LNCaP clone FGC (cell line): ENCODE data around the gene CLCN6.

ENCODE experiments used
- DNase-seq: peaks from one replicate; pipeline ENCODE4 v3.0.0-alpha.2; 2011; ENCODE audit warnings: low read depth
- H3K4me3 ChIP-seq: 2 replicates; pipeline ENCODE4 v1.5.1; 2011; ENCODE audit warnings: mild to moderate bottlenecking, low read depth, low read length, control low read depth
- TF ChIP-seq, protein P1 (sequence below): IDR thresholded peaks from 2 replicates; pipeline ENCODE4 v1.5.1; 2012; ENCODE audit warnings: mild to moderate bottlenecking; ENCODE audit not compliant: control insufficient read depth, insufficient read depth; ENCODE audit errors: extremely low read depth

CLCN6 gene

DNA sequence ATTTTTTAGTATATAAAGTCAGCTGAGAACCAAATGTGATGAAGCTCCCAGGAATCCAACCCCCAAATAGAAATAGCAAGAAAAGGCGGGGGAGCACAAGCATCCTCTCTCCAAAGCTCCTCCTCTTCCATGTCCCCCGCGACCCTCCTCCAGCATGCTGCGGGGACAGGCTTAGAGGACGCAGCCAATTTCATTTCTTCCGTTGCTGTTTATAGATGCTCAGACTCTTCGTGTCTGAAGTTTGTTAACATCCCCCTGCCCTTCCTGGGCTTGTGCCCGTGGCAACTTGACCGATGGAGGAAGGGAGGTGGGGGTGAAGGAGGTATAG lies 42.3 kb downstream of the CLCN6 start:
- TF ChIP-seq, protein P1, sequence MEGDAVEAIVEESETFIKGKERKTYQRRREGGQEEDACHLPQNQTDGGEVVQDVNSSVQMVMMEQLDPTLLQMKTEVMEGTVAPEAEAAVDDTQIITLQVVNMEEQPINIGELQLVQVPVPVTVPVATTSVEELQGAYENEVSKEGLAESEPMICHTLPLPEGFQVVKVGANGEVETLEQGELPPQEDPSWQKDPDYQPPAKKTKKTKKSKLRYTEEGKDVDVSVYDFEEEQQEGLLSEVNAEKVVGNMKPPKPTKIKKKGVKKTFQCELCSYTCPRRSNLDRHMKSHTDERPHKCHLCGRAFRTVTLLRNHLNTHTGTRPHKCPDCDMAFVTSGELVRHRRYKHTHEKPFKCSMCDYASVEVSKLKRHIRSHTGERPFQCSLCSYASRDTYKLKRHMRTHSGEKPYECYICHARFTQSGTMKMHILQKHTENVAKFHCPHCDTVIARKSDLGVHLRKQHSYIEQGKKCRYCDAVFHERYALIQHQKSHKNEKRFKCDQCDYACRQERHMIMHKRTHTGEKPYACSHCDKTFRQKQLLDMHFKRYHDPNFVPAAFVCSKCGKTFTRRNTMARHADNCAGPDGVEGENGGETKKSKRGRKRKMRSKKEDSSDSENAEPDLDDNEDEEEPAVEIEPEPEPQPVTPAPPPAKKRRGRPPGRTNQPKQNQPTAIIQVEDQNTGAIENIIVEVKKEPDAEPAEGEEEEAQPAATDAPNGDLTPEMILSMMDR, result no peak
- H3K4me3 ChIP-seq, result no peak overlapping the region
- no peak for DNase-seq

DNA sequence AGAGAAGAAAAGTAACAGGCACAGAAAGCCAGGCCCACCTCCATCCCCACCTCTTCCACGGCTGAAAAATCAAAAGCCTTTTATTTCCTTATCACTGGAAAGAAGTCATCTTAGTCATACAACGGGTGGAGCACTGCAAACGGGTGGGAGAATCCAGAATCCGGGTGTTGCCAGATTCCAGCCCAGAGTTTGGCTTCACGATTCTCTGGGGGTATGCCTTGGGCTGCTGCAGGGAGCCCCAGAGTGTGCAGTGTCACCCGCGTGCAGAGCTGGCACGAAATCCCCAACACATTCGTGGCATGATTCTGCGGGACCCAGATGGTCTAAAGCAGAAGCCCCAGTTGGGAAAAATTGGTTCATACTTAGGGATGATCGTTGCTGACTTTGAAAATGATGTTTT lies 44.2 kb downstream of the CLCN6 start:
- H3K4me3 ChIP-seq, result no peak overlapping the region

DNA sequence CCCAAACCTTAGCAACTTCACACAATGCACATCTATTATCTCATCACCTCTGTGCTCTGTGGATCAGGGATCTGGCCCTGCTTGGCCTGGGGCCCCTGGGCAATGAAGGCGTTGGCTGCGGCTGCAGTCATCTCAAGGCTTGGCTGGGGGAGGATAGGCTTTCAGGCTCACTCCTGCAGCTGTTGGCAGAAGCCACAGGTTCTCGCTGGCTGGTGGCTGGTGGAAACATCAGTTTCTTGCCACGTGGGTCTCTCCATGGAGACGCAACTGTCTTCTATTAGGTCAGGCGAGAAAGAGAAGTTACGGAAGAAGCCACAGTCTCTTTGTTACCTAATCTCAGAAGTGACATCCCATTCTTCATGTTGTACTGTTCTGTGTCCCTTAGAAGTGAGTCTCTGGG lies 45.2 kb downstream of the CLCN6 start:
- H3K4me3 ChIP-seq, result no peak overlapping the region
- no peak for DNase-seq
- TF ChIP-seq, protein P1, result no peak

More for the DNA sequence above, 44.2 kb downstream of the CLCN6 start:
- DNase-seq, result no peak
- TF ChIP-seq, protein P1, result no peak

DNA sequence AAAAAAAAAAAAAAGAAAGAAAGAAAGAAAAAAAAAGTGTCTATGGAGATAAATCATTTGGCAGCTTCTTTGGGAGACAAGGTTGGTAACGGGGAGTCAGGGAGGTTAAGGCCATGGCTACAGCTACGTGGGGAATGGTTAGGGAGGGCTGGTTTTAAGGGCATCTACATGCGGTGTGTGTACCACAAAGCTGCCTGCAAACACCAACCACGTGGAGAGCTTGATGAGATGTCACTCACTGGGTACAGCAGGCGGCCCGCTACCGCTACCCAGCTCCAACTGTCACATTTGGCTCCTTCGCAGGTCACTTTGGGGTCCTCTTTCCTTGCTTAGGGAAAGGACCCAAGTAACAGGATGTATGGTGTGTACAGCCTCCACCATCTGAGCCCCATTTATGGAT lies 48.5 kb downstream of the CLCN6 start:
- H3K4me3 ChIP-seq, result no peak overlapping the region
- TF ChIP-seq, protein P1, result no peak
- DNase-seq, result no peak

DNA sequence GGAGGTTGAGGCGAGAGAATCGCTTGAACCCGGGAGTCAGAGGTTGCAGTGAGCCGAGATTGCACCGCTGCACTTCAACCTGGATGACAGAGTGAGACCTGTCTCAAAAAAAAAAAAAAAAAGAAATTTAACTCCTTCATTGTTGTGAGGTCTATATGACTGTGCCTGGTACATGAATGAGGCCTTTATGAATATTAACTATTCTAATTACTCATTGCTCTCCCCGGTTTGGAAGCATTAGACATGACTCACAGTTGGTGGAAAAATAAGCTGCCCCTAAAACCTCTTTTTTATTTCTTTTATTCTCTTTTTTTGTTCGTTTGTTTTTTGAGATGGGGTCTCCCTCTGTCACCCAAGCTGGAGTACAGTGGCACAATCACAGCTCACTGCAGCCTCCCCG lies 49.4 kb downstream of the CLCN6 start:
- DNase-seq, result no peak
- no peak overlapping the region for H3K4me3 ChIP-seq
- TF ChIP-seq, protein P1, result no peak

DNA sequence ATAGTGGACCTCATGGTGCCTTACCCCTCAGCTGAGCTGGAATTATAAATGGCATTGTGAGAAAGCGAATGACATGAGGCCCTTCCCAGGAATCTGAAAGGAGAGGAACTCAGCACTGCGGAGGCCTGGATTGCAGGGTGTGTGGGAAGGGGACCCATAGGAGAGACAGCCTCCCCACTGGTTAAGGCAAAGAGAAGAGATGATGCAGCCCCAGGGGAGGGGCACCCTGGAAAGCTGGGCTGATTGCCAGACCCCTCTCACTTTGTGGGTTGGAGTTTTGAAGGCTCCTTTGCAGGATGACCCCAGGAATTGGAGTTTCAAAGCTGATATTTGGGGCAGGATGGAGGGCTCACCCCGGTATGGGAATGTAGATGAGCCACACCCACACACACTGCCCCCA lies 50.7 kb downstream of the CLCN6 start:
- DNase-seq, result no peak
- TF ChIP-seq, protein P1, result no peak
- H3K4me3 ChIP-seq, result no peak overlapping the region

DNA sequence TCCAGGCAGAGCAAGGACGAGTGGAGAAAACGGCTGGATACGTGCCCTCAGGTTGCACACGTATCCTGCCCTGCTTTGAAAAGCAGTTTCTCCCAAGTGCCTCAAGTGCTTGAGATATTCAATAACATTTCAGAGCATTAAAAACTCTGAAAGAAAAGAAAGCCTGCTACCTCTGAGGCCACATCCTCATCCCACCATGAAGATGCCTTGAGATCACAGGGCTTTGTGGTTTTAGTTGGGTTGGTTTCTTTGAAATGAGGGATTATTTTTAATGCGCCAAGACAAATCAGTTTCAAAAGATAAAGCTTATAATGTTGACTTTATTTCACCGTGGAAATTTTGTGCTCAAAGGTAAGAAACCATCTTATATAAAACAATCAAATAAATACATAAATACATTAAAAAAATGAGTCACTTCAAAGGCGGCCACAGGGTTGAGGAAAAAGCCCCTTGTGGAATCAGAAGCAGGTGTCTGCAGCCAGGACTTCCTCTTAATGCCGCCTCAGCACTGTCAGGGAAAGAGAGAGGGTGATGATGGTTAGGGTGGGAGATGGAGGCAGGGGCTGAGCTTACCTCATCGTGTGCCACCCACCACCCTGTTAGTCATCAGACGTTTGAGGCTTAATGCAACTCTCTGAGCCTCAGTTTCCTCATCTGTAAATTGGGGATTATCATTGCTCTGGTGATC lies 51.3 kb downstream of the CLCN6 start:
- H3K4me3 ChIP-seq, result no peak overlapping the region
- TF ChIP-seq, protein P1, result no peak
- no peak for DNase-seq
